NCI-H82 treated with DMSO at 0.1 percent for 48 hours (cell line): ENCODE measurements around the gene CYP4V2.

Experiments used
- DNase-seq: peaks from one replicate; lab custom pipeline; 2025; ENCODE audit not compliant: unreplicated experiment; lab: John Stamatoyannopoulos, UW

Gene CYP4V2

DNA sequence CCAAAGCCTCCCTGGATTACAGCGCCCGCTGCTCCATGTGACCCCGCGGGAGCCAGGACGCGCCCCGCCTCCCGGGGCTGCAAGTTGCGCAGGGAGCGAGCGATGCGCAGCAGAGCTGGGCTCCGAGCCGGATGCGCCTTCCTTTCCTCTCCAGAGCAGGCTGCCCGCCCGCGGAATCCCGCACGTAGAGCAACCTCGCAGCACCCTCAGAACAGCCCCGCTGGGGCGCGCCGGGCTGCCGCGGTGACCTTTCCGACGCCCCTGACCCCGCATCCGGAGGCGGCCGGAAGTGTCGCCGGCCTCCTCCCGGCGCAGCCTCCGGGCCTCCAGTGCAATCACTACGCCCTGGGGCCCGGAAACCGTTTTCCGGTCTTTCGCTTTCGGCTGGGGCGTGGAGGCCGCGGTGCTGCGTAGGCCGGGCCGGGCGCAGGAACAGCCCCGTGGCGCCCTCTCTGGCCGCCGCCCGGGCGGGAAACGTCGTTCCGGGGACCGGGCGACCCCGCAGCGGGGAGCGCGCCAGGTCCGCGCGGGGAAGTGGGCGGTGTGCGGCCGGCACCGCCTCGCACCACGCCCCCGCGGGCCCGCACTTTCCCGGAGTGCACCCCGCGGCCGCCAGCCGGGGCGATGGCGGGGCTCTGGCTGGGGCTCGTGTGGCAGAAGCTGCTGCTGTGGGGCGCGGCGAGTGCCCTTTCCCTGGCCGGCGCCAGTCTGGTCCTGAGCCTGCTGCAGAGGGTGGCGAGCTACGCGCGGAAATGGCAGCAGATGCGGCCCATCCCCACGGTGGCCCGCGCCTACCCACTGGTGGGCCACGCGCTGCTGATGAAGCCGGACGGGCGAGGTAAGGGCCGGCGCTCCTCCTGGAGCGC is at the start of gene CYP4V2:
CYP4V2 (plus strand) TSS at position 368 of the 866 bp plus-strand sequence; CDS start at position 625, 257 bp downstream.
- DNase-seq: no peak

DNA sequence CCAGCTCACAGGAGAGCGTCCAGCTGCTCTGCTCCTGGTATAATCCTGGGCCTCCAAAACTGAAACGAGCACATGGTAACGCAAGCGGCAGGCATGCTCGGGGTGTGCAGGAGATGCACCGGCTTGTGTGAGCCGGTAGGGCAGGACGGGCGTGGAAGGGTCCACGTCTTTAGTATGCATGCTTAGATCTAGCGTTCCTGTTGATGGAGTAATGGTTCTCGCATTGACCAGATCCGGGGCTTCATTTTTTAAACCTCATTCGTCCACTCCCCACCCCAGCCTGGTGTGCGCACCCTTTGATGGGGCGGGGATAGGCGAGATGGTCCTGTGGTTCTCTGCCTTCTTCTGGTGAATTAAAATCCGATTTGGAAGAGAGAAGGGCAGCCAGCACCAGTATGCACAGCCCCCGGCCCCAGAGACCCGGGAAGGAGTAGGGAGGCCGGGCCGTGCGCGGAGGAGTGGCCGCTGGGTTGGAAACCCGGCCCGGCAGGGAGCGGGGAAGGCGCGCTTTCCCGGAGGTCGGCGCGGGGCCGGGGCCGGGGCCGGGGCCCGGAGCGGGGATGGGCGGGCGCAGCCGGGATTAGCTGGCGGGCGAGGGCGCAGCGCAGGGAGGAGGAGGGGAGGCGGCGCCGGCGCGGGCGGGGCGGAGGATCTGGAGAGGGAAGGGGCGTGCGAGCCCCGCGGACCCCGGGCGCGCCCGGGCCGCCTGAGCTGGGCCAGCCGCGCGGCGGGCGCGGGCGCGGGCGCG is 47.0 kb upstream of the CYP4V2 start:
- no peak for DNase-seq

- DNase-seq: no peak
Observed at GRCh38 chr4:186144946-186145569, 46.3 kb upstream of the CYP4V2 start.

DNA sequence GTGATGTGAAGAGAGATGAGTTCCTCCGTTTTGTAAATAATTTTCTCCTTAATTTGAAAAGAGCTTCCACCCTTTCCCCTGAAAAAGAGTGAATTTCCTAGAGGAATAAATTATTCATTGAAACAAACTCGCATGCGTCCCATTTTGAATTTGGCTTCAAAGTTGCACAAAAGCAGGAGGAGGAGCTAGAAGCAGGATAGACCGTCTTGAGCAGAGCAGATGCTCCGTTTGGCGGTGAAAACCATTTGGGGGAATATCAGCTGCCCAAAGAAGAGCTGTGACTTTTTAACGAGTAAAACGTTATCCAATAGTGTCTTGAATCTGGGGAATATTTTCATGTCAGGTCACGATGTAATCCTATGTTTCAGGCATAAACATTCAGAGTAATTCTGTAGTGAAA is 44.9 kb upstream of the CYP4V2 start:
- DNase-seq: no peak

GRCh38 chr4:186148336-186148975 is 42.9 kb upstream of the CYP4V2 start:
- DNase-seq: no peak

GRCh38 chr4:186149872-186150271 is 41.5 kb upstream of the CYP4V2 start:
- DNase-seq: no peak

GRCh38 chr4:186150926-186151325 is 40.4 kb upstream of the CYP4V2 start:
- DNase-seq: no peak

DNA sequence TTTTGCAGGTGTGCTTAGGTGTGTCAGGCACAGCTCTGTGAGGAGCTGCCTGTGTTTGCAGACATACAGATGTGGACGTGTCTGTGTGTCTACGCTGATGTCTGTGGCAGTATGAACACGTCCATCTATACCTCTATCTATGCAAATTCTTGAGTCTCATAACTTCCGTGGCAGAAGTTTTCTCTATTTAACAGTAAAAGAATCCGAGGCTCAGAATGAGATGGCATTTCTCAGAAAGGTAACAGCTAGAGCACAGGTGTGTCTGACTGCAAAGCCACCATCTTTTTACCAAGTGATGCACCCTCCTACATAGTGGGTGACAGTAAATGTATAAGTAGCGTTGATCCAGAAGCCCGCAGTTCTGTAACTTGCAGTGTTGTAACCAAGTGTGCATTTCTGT is 39.9 kb upstream of the CYP4V2 start:
- no peak for DNase-seq

GRCh38 chr4:186158021-186158813 is 33.1 kb upstream of the CYP4V2 start:
- no peak for DNase-seq

DNA sequence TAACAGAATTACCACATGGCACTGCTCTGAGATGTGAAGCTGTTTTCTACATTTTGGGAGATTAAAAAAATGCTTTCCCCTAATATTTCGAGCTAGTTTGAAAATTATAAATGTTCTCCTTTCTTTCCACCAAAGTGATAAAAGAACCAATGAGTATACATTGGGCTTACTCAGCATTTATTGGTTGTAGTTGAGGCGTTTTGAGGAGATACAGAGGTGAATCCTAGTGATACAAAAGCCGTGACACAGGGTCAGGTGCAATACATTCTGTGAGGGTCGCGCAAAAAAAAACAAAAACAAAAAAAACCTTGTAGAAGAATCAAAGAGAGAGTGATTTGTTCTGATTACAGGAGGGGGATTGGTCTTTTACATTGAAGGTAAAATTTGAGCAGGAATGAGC is 32.4 kb upstream of the CYP4V2 start:
- DNase-seq: no peak

DNA sequence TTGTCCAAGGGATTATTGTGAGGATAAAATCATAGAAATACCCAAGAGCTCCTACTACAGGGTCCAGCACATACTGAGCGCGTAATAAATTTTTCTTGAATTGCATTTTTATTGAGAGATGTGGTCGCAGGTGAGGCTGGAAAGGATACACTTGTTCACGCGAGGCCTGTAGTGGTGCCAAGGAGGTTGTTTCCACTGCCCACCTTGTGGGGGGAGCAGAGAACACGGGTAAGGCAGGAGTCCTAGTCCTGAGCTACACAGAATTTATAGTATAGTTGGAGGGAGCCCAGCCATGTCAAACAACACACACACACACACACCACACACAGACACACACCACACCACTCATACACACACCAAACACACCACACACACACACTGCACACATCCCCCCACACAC is 31.8 kb upstream of the CYP4V2 start:
- no peak for DNase-seq

DNA sequence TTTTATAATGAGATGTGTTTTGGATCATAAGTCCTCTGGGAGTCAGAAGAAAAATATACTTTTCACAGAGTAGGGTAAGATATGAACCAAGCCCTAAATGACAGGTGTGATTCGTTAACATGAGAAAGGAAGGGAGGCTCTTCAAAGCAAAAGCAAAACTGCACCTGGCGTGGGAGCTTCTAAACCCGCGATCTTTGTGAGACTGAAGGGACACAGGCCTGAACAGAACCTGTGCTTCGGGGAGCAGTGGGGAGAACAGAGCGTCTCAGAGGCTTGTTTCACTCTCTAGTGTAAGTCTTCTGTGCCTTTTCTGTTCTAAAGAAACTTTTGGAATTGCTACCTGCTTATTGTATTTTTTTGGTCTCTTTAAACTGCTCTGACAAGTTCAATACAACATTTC is 30.2 kb upstream of the CYP4V2 start:
- no peak for DNase-seq

DNA sequence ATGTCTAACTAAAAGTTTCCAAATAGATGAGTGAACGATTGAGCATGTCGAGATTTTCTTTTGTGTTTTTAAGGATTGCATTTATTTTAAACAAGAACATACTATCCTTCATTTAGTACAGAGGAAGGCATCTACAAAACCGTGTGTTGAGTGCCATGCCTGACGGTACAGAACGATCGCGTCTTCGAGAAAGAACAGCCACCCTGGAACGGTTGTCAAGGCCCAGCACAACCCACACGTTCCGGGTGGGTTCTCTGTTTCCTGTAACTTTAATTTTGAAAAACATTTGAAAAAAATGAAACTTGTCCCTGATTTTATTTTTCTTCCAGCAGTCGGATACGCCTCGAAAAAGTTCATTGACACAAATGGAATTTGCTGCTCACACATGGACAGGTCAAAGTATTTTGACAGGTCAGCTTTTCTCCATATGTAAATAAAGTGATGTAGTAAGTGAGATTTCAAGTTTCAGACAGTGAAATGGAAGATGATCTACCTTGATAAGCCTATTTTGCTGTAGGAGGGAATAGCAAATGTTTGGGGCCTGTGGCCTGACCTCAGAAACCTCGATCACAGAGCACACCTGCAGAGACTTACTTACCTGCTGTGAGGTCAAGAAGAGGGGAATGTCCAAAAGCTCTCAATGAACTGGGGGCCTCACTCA is 24.4 kb upstream of the CYP4V2 start:
- no peak for DNase-seq

- DNase-seq: no peak
Observed at GRCh38 chr4:186167605-186168004, 23.8 kb upstream of the CYP4V2 start.

- DNase-seq: no peak
Observed at GRCh38 chr4:186168750-186169149, 22.6 kb upstream of the CYP4V2 start.

- DNase-seq: no peak
Observed at GRCh38 chr4:186169333-186169944, 21.9 kb upstream of the CYP4V2 start.

DNA sequence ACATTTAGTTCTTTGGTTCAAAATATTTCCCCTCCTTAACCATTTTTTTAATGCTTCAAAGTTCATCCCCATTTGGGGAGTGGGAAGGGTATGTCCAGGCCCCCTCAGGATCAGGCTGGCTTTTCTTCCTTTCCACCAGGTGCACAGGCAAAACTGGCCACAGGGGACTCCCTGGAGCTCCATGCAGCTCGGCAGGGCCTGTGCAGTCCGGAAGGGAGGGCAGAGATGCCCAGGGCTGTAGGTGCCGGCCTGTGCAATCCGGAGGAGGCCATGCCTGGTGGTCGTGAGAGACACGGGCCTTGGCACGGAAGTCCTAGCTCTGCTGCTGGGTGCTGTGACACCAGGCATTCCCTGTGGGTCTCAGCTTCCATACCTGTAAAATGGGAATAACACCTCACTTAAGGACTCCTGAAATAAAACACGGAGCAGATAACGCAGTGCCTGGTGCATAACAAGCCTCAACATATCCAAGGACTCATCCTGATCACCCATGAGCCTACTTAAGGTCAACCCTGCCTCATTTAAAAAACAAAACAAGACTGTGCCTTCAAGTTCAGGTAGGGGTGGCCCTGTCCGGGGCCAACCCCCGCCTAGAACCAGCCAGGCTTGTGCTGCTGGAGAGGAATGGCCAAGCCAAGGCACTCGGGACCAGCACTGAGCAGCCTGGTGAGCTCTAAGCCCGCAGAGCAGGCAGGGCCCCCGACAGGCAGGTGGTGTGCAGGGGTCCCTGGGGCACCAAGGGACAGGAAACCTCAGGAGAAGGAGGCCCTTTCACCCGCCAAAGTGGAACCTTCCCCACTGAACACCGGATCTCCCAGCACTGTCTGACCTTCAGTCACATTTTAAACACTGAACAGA is 21.2 kb upstream of the CYP4V2 start:
- no peak for DNase-seq

GRCh38 chr4:186170966-186171365 is 20.4 kb upstream of the CYP4V2 start:
- no peak for DNase-seq

DNA sequence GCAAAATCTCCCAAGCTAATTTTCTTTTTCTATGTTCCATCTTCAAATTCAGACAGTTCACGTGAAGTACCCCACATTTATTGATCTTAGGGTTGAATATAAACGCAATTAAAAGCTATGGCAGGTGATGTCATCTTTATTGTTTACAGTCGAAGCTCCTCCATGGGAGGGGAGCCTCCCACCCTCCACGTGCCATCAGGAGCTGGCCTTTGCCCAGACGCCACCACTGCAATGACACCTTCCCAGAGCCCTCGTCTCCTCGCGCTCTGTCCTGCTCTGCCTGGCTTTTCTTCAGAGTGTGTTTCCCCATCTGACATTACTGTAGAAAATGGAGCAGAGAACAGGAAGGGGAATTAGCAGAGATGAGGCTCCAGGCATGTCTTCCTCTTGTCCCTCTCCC is 18.8 kb upstream of the CYP4V2 start:
- DNase-seq: no peak
